ENCODE data around the gene LBX1.
A peak's percentile ranks its signal among the peaks of the same experiment; 100 is the strongest.

LBX1 gene

GRCh38 chr10:101244321-101245050 is 15.2 kb upstream of the LBX1 start:
- DNase-seq (ENCODE audit: low spot score): peak; percentile 94

DNA sequence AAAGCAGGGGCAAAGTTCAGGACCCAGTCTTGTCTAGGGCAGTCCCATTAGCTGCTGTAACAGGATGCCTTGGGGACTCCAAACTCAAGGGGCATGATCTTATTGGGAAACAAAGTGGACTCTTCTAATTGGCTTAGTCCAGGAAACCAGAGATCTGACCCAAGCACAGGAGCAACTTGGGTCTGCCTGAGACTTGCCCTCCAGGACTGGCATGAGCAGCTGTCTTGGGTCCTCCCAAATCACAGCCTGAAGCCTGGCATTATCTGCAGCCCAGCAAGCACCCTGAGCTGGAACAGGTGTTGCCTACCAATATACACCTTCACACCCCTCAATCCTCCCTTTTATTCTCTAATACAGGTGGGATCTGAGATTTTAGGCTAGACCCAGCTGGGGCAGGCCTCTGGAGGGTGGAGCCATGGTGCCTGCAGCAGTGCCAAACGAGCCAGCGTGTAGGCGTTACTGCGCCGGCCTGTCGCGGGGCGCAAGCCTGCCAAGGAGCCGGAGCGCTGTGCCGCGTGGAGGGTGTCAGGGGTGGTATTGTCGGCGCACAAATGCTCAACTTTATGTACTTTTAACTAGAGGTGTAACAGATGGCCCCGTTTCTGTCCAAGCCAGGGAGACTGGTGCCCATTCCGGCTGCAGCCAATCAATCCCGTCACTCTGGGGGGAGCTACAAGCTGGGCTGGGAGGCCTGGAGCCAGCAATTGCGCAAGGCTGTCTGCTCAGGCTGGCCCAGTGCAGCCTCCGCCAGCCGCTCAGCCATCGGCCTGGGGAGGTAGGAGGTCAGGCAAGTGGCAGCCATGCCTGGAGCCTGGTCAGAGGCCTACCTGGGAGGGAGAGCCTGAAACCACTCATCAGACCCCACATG is 12.8 kb upstream of the LBX1 start:
- peak; percentile 50 for DNase-seq (ENCODE audit: low spot score)

GRCh38 chr10:101238732-101239105 is 9.5 kb upstream of the LBX1 start:
- no peak for DNase-seq (ENCODE audit: low spot score)

DNA sequence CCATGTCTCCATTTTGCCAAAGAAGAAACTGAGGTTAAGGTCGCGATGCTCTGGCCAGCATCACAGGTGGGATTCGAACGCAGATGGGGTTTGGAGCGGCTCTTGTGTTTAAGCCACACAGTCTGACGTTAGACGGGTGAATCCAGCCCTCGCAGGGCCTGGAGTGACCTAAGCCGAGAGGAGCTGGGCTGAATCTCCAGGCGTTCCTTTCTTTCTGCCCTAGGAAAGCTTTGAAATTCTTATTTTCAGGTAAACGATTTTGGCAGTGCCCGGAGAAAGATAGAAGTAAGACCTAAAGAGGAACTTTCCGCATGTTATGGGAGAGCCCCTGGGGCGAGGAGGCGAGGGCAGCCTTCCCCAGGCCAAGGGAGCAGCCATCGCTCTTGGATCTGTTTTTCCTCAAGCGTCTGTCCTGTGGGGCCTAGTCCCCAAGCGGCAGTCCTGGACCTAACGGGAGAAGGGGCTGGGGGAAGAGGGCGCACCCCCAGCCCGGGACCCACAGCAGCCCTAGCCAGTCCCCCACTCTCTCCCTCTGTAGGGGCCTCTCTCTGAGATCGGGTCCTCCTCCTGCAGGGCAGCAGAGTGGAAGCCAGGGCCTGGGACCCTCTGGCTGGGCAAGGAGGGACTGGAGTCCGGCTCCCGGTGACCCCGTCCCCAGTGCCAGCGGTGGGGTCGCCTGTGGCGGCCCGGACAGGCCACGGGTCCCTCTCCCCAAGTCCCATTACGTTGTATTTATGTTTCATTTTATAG is 8.9 kb upstream of the LBX1 start:
- DNase-seq (ENCODE audit: low spot score): no peak

DNA sequence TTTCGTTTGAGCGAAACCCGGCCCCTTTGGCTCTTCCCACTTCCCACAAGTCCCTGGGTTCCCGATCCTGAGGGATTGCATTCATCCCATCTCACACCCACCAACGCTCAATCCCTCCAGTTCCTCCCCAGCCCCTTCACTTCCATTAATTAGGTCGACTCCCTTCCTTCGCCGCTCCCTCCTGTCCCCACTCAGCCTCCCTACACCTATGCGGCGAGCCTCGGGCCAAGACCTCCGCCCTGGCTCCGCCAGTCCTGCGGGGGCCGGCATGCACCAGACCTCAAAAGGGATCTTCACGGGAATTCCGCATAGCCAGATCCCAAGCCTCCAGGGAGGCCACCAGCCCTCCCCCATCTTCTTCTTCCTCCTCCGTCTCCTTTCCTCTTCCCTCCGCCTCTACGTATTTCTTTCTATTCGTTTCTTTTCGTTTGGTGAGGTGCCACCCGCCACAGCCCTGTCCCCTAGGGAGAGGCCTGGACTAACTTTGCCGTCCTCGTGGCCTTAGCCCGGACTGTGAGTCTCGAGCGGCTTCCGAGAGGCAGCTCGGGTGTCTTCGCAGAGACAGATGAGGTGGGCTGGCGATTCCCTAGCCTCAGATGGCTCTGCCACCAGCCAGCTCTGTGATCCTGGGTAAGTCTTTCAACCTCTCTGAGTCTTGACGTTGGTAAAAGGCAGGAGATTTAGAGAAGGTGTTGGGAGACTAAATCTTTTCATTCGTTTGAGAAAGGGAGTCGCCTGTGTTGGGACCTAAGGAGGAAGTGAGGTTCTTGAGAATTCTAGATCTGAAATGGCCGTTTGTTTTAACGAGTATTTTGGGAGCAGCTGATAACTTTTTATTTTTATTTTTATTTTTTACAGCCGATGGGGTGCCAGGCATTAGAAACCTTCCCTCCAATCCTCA is 8.1 kb upstream of the LBX1 start:
- no peak for DNase-seq (ENCODE audit: low spot score)

DNA sequence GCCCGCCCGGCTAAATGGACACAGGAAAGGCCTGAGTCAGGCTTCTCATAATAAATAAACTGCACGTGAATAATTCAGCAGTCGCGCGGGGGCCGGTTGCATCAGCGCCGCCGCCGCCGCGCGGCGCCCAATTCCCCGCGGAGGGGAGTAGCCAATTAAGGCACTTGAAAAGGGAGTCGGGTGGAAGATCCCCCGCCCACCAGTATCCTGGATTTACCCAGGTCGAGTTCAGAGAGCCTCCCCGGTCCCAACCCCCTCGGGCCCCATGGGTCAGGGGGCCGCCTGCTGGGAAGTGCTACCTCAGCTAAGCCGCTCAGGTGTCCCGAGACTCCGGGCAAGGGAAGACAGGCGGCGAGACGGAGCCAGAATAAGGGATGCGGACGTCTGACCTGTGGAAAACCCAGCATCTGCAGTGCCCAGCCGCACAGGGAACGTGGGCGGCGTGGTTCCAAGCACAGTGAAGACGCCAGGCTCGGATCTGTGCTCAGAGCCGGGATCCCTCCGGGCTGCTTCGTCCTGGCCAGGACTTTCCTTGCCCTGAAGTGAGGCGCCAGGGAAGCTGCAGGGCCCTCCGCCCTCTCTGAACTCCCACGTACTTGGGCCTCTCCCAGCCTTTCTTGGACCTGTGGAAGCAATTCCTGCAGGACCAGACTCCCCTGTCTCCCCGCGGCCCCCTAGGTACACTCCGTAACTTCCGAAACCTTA is 7.3 kb upstream of the LBX1 start:
- DNase-seq (ENCODE audit: low spot score): no peak

DNA sequence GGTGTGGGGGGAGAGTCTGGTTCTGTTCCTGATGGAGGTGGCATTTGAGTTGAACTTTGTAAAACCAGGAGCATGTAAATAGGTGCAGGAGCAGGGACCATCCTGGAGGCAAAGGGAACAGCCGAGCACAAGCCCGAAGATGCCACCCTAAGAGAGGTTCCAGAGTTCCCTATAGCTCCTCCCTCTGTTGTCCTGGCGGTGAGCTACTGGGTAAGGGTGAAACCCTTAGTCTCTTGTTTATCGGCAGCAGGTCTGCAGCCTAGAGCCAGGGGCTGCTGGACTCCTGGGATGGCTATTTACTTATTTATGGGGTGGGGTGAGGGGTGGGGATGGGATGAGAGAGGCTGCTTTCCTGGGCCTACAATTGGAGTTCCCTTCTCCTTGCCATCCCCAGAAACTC is 6.5 kb upstream of the LBX1 start:
- no peak for DNase-seq (ENCODE audit: low spot score)

- DNase-seq (ENCODE audit: low spot score): no peak
Measured at GRCh38 chr10:101234333-101234732, 5.1 kb upstream of the LBX1 start.

DNA sequence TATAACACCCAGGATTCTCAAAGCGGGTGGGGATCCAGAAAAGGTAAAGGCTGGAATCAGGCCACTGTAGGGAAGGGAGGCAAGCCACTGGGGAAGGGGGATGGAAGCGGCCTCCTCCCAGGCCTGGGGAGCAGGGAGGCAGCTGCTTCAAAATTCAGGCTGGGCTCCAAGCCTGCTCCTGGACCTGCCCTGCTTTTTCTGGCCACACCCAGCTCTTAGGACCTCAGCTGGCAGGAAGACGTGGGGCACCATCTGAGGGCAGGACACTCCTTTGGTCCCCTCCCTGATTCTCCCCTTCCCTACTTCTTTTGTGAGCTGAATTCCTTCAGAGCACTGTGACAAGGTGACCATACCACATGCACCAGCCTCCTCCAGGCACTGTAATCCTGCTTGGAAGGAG is 4.6 kb upstream of the LBX1 start:
- DNase-seq (ENCODE audit: low spot score): no peak

GRCh38 chr10:101233443-101233842 is 4.2 kb upstream of the LBX1 start:
- DNase-seq (ENCODE audit: low spot score): no peak

- no peak for DNase-seq (ENCODE audit: low spot score)
Measured at GRCh38 chr10:101231912-101232689, 2.8 kb upstream of the LBX1 start.

- no peak for DNase-seq (ENCODE audit: low spot score)
Measured at GRCh38 chr10:101231092-101231491, 1.8 kb upstream of the LBX1 start.

- peak; percentile 35 for DNase-seq (ENCODE audit: low spot score)
Measured at GRCh38 chr10:101230183-101230917, 1.1 kb upstream of the LBX1 start.

- DNase-seq (ENCODE audit: low spot score): no peak
Measured at GRCh38 chr10:101228966-101229265, 347 bp downstream of the LBX1 start.

DNA sequence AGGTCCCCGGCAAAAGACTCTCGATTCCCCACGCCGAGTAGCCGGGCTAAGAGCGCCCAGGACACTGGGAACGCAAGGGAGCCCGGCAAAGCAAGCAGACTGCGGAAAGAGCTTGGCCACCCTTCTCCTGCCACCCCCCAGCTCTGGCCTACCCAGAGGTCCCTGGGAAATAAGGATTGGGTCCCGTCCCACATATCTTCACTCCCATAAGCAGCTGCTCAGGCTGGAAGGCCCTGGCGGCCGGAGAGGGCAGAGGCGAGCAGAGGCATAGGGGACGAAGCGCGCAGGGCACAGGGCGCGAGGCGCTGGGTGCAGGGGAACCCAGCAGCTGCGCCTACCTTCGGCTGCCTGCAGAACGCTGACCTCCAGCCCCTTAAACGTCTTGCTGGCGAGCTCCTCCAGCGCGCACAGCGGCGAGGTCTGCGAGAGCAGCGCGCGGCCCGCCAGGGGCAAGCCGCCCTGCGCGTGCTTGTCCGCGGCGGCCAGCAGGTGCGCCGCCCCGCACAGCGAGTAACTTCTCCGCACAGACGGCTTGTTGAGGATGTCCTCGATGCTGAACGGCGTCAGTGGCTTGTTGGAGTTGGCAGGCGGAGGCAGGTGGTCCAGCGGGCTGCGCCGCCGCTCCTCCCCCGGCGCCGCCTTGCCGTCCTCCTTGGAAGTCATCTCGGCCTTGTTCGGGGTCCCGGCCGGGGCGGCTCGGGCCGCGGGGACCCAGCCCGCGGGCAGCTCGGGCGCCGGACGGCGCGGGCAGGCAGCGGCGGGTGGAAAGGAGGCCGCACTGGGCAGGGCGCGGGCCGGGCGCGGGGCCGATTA is 904 bp downstream of the LBX1 start:
- no peak for DNase-seq (ENCODE audit: low spot score)

DNA sequence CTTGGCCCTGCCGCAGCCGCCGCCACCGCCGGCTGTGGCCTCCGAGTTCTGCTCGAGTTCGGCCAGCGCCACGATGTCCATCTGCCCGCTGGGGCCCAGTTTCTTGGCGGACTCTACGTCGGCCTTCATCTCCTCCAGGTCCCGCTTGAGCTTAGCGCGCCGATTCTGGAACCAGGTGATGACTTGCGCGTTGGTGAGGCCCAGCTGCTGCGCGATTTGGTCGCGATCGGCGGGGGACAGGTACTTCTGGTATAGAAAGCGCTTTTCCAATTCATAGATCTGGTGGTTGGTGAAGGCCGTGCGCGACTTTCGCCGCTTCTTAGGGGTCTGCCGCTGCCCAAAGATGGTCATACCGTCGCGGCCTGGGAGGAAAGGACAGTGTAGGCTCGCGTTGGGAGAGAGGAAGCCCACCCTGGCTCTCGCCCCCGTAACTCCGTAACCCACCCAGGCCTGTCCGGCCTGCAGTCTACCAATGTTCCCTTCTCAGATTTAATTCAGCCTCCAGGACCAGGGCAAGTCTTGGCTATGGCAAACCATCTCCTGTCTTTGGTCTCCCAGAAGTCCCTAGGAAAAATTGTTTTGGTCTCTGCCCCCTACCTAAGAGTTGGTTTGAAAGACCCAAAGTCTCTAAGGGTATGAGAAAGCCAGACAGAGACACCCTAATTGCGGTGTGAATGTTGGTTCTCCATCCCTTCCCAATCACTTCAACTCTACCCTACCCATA is 1.7 kb downstream of the LBX1 start:
- no peak for DNase-seq (ENCODE audit: low spot score)

DNA sequence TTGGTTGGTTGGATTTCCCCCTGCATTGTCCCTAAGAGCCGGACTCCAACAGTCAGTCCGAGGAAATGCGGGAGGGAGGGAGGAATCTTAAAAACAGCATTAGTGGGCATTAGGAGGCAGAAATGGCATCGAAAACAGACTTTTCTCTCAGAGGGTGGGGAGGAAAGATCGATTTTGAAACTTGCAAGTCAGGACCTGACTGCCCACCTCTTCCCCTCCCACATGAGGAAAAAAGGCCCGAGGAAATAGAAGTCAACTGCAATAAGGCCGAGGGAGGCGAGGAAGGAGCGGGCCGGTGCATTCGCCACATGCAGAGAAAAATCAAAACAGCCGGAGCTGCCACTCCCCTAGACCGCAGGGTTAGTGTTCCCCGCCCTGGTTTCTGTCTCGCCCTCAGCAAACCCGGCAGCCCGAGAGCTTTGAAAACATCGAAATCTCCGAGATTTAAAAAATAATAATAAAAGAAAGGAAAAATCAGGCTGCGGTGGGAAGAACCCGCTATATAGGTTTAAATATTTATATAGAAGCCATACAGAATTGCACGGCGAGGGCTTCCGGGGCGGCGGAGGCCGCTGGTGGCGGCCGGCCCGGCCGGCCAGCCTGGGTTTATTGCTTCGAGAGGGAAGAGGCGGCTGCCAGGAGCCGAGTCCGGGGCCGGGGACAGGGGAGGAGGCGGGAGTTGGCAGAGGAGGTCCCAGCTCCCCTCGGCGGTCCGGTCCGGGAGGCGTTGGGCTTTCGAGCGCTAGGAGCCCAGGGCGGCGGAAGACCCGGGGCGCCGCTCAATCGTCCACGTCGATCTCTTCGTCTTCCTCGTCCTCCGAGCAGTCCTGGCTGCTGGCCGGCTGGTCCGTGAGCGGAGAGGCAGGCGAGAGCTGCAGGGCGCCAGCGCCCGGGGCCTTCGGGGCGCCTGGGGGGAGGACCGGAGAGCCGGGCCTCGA is 2.5 kb downstream of the LBX1 start:
- no peak for DNase-seq (ENCODE audit: low spot score)

All from AG08395 (cell line).